HL-60 (cell line): ENCODE measurements around the gene RXFP3.
"Not testable (repeated sequence)": the region's sequence is repeated elsewhere in the genome, so short reads cannot be mapped to it uniquely, and the experiment has no call there.

Source experiments
- DNase-seq, 2 experiments: peaks; one replicate each; pipeline ENCODE4 v3.0.0-alpha.2; 2010 to 2020; ENCODE audit warnings: low read depth in 1 of 2, low spot score in 1 of 2
- H3K27ac ChIP-seq: fragments of 250-450 bp; sonication (Bioruptor Pico); replicated peaks from 2 replicates; pipeline ENCODE4 v1.5.1; 2020; ENCODE audit warnings: mild to moderate bottlenecking, moderate library complexity
- H3K27me3 ChIP-seq: fragments of 250-450 bp; sonication (Bioruptor Pico); 2 replicates; pipeline ENCODE4 v1.5.1; 2021; ENCODE audit warnings: mild to moderate bottlenecking, moderate library complexity; ENCODE audit not compliant: insufficient read depth, poor library complexity, severe bottlenecking
- H3K4me3 ChIP-seq: replicated peaks from 2 replicates; pipeline ENCODE4 v1.5.1; 2011; ENCODE audit warnings: mild to moderate bottlenecking, control low read depth, low read length; ENCODE audit not compliant: insufficient read depth
- CTCF ChIP-seq: IDR thresholded peaks from one replicate; pipeline ENCODE4 v1.5.1; 2011; ENCODE audit warnings: low read length, control low read depth, inconsistent platforms; ENCODE audit not compliant: insufficient read depth
- GABPA ChIP-seq: IDR thresholded peaks from 2 replicates; pipeline ENCODE4 v1.6.1; 2012; ENCODE audit warnings: low read depth
- POLR2AphosphoS5 ChIP-seq: IDR thresholded peaks from 2 replicates; pipeline ENCODE4 v1.6.1; 2012; ENCODE audit warnings: low read depth
- REST ChIP-seq: IDR thresholded peaks from 2 replicates; pipeline ENCODE4 v1.6.1; 2012; ENCODE audit warnings: low read depth; ENCODE audit not compliant: insufficient replicate concordance
- SPI1 ChIP-seq: IDR thresholded peaks from 2 replicates; pipeline ENCODE4 v1.6.1; 2012; ENCODE audit warnings: low read depth, mild to moderate bottlenecking, borderline replicate concordance

Gene RXFP3

GRCh38 chr5:33901156-33901555, 35.0 kb upstream of the RXFP3 start:
- TF ChIP-seq GABPA, result no peak
- no peak for TF ChIP-seq POLR2AphosphoS5
- no peak for TF ChIP-seq REST
- no peak for TF ChIP-seq SPI1
- TF ChIP-seq CTCF, result no peak
- Histone ChIP-seq H3K4me3 (no peak overlapping the region), H3K27me3 (no peaks in the 10 kb centered on the region), H3K27ac (no peak overlapping the region)
- no peak for DNase-seq

GRCh38 chr5:33903118-33903517, 33.1 kb upstream of the RXFP3 start:
- TF ChIP-seq POLR2AphosphoS5, result no peak
- Histone ChIP-seq H3K4me3 (no peak overlapping the region), H3K27me3 (no peaks in the 10 kb centered on the region), H3K27ac (no peak overlapping the region)
- DNase-seq, result no peak

GRCh38 chr5:33905381-33905780, 30.8 kb upstream of the RXFP3 start:
- no peak overlapping the region for H3K27ac ChIP-seq
- DNase-seq, result no peak
- H3K27me3 ChIP-seq, result no peaks in the 10 kb centered on the region
- no peak overlapping the region for H3K4me3 ChIP-seq
- no peak for TF ChIP-seq GABPA
- no peak for TF ChIP-seq POLR2AphosphoS5

- H3K27me3 ChIP-seq, DNase-seq, H3K27ac ChIP-seq, H3K4me3 ChIP-seq: not testable (repeated sequence)
Measured at GRCh38 chr5:33906248-33906647, 29.9 kb upstream of the RXFP3 start.

- H3K27ac ChIP-seq, H3K27me3 ChIP-seq, H3K4me3 ChIP-seq, DNase-seq: not testable (repeated sequence)
Measured at GRCh38 chr5:33914844-33915243, 21.3 kb upstream of the RXFP3 start.

- Histone ChIP-seq H3K27ac (no peak overlapping the region), H3K27me3 (no peaks in the 10 kb centered on the region), H3K4me3 (no peak overlapping the region)
- no peak for TF ChIP-seq POLR2AphosphoS5
- TF ChIP-seq GABPA, result no peak
- no peak for TF ChIP-seq REST
- TF ChIP-seq CTCF, result no peak
- TF ChIP-seq SPI1, result no peak
- DNase-seq, result no peak
Measured at GRCh38 chr5:33921002-33921401, 15.2 kb upstream of the RXFP3 start.
